ENCODE data around the gene WNT8B.

DNA sequence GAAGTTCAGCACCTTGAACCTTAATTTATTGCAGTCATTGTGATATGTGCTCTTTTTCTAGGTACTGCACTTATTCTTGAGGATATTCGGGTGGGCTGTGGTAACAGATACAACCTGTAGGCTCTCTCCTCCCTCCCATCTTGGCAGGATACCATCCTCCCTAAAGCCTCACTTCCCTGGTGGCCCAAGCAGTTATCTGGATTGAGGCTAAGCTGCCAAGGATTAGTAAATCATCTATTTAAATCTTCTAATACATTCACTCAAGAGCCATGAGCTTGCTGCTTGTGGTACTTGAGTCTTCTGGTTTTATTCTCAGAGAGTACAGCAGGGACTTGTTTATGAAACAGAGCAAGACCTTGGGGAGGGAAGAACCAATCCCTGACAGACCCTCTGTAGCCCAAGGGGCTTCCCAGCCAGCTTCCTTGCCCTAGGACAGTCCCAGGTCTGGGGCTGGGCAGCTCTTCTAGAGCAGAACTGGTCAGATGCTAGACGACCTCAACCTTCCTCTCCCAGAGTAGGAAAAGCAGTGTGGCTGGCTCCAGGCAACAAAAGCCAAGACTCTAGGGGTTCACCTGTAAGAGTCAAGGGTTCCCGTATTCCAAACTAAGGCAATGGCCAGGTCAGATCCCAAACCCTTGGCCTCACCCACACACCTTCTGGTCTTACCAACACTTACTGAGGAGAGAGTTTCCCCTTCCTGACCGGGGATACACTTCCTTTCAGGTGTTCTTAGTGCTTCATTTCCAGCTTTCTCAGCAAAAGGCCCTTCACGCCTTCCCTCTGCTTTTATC lies 21.3 kb downstream of the WNT8B start:
- TF ChIP-seq EZH2 (IDR thresholded peaks at IDR 0.05; ENCODE audit: borderline replicate concordance, low read length) = no peak
- TF ChIP-seq, protein P1, sequence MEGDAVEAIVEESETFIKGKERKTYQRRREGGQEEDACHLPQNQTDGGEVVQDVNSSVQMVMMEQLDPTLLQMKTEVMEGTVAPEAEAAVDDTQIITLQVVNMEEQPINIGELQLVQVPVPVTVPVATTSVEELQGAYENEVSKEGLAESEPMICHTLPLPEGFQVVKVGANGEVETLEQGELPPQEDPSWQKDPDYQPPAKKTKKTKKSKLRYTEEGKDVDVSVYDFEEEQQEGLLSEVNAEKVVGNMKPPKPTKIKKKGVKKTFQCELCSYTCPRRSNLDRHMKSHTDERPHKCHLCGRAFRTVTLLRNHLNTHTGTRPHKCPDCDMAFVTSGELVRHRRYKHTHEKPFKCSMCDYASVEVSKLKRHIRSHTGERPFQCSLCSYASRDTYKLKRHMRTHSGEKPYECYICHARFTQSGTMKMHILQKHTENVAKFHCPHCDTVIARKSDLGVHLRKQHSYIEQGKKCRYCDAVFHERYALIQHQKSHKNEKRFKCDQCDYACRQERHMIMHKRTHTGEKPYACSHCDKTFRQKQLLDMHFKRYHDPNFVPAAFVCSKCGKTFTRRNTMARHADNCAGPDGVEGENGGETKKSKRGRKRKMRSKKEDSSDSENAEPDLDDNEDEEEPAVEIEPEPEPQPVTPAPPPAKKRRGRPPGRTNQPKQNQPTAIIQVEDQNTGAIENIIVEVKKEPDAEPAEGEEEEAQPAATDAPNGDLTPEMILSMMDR (IDR thresholded peaks at IDR 0.05; ENCODE audit: low read length) = no peak
